ENCODE data around the gene OR4M1.

OR4M1 gene

GRCh38 chr14:19828314-19828713 lies 55.0 kb downstream of the OR4M1 start:
- Mint-ChIP-seq H3K27me3 (ENCODE audit: low read depth) (no peaks in the 10 kb centered on the region), H3K9me3 (peaks cover 33% of the 10 kb centered on the region), H3K36me3 (ENCODE audit: low read depth) (no peaks in the 10 kb centered on the region), H3K27ac (no peak overlapping the region), H3K4me3 (no peak overlapping the region), H3K4me1 (no peaks in the 10 kb centered on the region)
- no peak for TF ChIP-seq CTCF (IDR thresholded peaks at IDR 0.05; ENCODE audit: unreplicated experiment in 3 of 3)
